ENCODE measurements around the gene TRIM36.

DNA sequence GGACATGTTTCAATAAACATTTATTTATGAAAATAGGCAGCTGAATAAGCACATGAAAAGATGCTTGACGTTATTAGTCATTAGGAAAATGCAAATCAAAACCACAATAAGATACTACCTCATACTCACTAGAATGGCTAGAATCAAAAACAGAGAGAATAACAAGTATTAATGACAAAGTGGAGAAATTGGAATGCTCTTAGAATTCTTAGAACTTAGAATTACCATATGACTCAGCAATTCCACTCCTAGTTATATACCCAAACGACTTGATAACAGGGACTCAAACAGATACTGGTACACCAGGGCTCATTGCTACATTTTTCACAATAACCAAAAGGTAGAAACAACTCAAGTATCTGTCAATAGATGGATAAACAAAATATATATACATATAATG, 15.1 kb upstream of the TRIM36 start:
- TF ChIP-seq PATZ1 (CRISPR knock-in tag; IDR thresholded peaks at IDR 0.05; ENCODE audit: borderline replicate concordance): no peak
- no peak for TF ChIP-seq ZFP3 (CRISPR knock-in tag; IDR thresholded peaks at IDR 0.05)
- no peak for TF ChIP-seq ESRRG (CRISPR knock-in tag; IDR thresholded peaks at IDR 0.05)
- TF ChIP-seq TCF4 (CRISPR knock-in tag; IDR thresholded peaks at IDR 0.05; ENCODE audit: borderline replicate concordance): no peak
- no peak for TF ChIP-seq ZNF565 (CRISPR knock-in tag; conservative IDR thresholded peaks at IDR 0.05; ENCODE audit: low read depth)

Data from SK-N-SH treated with all-trans-retinoic acid at 6 μM for 48 hours (cell line).